Panc1 (cell line): Measurements from ENCODE around the gene SCAF8.

Experiments used
- CTCF ChIP-seq: fragments of 450-650 bp; IDR thresholded peaks from 2 replicates; pipeline ENCODE4 v1.5.1; 2017; ENCODE audit warnings: mild to moderate bottlenecking
- POLR2AphosphoS5 ChIP-seq: IDR thresholded peaks from 2 replicates; pipeline ENCODE4 v1.6.1; 2012; ENCODE audit warnings: mild to moderate bottlenecking, low read depth, low read length, moderate library complexity
- REST ChIP-seq, 2 experiments: IDR thresholded peaks; 2 replicates each; pipeline ENCODE4 v1.6.1; 2011 to 2012; ENCODE audit warnings: low read depth in 2 of 2, control low read depth in 1 of 2, low read length in 1 of 2, mild to moderate bottlenecking in 1 of 2, moderate library complexity in 1 of 2; ENCODE audit not compliant: insufficient read depth in 1 of 2

- no peak for TF ChIP-seq CTCF
- no peak for TF ChIP-seq REST (IDR thresholded peaks at IDR 0.05; ENCODE audit: insufficient read depth in 1 of 2, low read depth in 2 of 2, low read length in 1 of 2)
- no peak for TF ChIP-seq POLR2AphosphoS5
These were observed 88.4 kb downstream of the SCAF8 start for GRCh38 chr6:154821638-154822037.
